Adipocyte (in vitro differentiated cells): ENCODE data around the gene CCNYL1.

Experiments
- DNase-seq: peaks from one replicate; pipeline ENCODE4 v3.0.0-alpha.2; 2015; ENCODE audit warnings: low read depth
- H3K27me3 ChIP-seq: replicated peaks from 2 replicates; pipeline ENCODE4 v1.7.0; 2013; ENCODE audit warnings: mild to moderate bottlenecking, low read length, moderate library complexity; ENCODE audit not compliant: control insufficient read depth, insufficient read depth
- H3K36me3 ChIP-seq: 2 replicates; pipeline ENCODE4 v1.7.0; 2013; ENCODE audit warnings: low read length, mild to moderate bottlenecking, moderate library complexity; ENCODE audit not compliant: control insufficient read depth, insufficient read depth, severe bottlenecking
- H3K4me1 ChIP-seq: 2 replicates; pipeline ENCODE4 v1.7.0; 2013; ENCODE audit warnings: mild to moderate bottlenecking, low read length, moderate library complexity; ENCODE audit not compliant: control insufficient read depth, insufficient read depth
- H3K4me3 ChIP-seq: 2 replicates; pipeline ENCODE4 v1.7.0; 2013; ENCODE audit warnings: mild to moderate bottlenecking, low read length, moderate library complexity
- H3K9ac ChIP-seq: 2 replicates; pipeline ENCODE4 v1.7.0; 2013; ENCODE audit warnings: mild to moderate bottlenecking, low read length, moderate library complexity
- H3K9me3 ChIP-seq: 2 replicates; pipeline ENCODE4 v1.7.0; 2013; ENCODE audit warnings: mild to moderate bottlenecking, low read length, moderate library complexity; ENCODE audit not compliant: control insufficient read depth

Gene CCNYL1

GRCh38 chr2:207782238-207783030 lies 71.0 kb downstream of the CCNYL1 start:
- Histone ChIP-seq H3K9ac (no peak overlapping the region), H3K36me3 (no peaks in the 10 kb centered on the region), H3K4me1 (peaks cover 4% of the 10 kb centered on the region), H3K4me3 (no peak overlapping the region), H3K27me3 (no peaks in the 10 kb centered on the region), H3K9me3 (no peaks in the 10 kb centered on the region)
- DNase-seq = no peak

- Histone ChIP-seq H3K9me3 (no peaks in the 10 kb centered on the region), H3K9ac (no peak overlapping the region), H3K4me1 (peaks cover 7% of the 10 kb centered on the region), H3K4me3 (no peak overlapping the region), H3K36me3 (no peaks in the 10 kb centered on the region), H3K27me3 (no peaks in the 10 kb centered on the region)
- DNase-seq = no peak
These were observed 72.1 kb downstream of the CCNYL1 start for GRCh38 chr2:207783514-207783913.

DNA sequence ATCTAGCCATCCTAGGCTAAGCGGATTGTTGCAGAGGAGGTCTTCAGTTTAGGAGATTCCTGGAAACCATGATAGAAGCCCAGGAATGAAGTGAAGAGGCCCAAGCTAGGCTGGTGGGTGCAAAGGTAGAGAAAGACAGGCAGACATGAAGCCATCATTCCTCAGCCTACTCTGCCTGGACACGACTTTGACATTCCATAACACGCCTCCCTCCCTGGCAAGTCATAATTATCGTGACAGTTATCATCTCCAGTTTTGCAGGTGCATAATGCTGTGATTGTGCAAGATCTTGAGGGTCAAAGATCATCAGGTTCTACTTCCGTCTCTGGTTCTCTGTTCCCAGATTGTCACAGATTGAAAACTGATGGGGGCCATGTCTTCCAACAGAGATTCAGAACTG lies 73.5 kb downstream of the CCNYL1 start:
- no peak overlapping the region for H3K9ac ChIP-seq
- no peak for DNase-seq
- H3K27me3 ChIP-seq = no peaks in the 10 kb centered on the region

GRCh38 chr2:207787017-207787416 lies 75.6 kb downstream of the CCNYL1 start:
- DNase-seq = no peak
- no peaks in the 10 kb centered on the region for H3K36me3 ChIP-seq
- no peak overlapping the region for H3K9ac ChIP-seq
- no peak overlapping the region for H3K4me3 ChIP-seq
- peaks cover 7% of the 10 kb centered on the region for H3K4me1 ChIP-seq
- H3K9me3 ChIP-seq = no peaks in the 10 kb centered on the region
- no peaks in the 10 kb centered on the region for H3K27me3 ChIP-seq

More for the DNA sequence above, 73.5 kb downstream of the CCNYL1 start:
- Histone ChIP-seq H3K4me3 (no peak overlapping the region), H3K9me3 (no peaks in the 10 kb centered on the region), H3K36me3 (no peaks in the 10 kb centered on the region), H3K4me1 (peaks cover 7% of the 10 kb centered on the region)

DNA sequence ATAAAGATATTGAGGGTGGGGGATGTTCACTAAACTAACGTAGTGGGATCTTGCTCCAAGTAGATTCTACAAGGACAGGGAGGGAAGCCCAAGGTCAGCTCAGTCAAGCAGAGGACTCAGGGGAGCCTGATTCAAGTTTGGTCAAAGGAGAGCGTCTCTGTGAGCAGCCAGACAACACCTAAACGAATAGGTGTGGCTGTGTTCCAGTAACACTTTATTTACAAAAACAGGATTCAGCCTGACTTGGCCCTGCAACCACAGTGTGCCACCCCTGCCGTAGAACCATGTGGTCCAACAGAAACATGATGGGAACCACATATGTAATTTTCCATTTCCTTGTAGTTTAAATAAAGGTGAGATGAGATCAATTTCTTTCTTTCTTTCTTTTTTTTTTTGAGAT lies 76.4 kb downstream of the CCNYL1 start:
- peaks cover 12% of the 10 kb centered on the region for H3K4me1 ChIP-seq
- H3K36me3 ChIP-seq = no peaks in the 10 kb centered on the region
- H3K4me3 ChIP-seq = no peak overlapping the region
- no peak for DNase-seq
- no peaks in the 10 kb centered on the region for H3K9me3 ChIP-seq
- no peaks in the 10 kb centered on the region for H3K27me3 ChIP-seq
- H3K9ac ChIP-seq = no peak overlapping the region

DNA sequence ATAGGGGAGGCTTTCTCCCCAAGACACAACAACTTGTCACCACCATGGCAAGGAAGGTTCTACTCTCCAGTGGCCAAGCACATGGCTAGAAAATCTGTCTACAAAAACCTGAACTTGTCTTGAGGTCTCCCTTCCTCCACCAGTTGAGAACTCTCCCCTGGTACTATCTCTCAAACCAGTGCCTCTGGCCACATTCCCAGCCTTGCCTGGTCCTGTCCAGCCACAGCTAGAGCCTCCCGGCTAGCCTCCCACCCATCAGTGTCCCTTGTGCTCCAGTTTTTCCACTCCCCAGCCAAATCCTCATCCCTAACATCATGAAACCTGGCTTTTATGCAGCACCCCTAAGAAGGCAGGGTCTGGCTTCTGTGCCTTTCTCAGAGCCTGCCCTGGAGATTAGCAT lies 79.5 kb downstream of the CCNYL1 start:
- H3K9ac ChIP-seq = no peak overlapping the region
- no peaks in the 10 kb centered on the region for H3K27me3 ChIP-seq
- H3K36me3 ChIP-seq = no peaks in the 10 kb centered on the region
- H3K9me3 ChIP-seq = no peaks in the 10 kb centered on the region
- DNase-seq = no peak
- no peak overlapping the region for H3K4me3 ChIP-seq
- H3K4me1 ChIP-seq = peaks cover 16% of the 10 kb centered on the region

DNA sequence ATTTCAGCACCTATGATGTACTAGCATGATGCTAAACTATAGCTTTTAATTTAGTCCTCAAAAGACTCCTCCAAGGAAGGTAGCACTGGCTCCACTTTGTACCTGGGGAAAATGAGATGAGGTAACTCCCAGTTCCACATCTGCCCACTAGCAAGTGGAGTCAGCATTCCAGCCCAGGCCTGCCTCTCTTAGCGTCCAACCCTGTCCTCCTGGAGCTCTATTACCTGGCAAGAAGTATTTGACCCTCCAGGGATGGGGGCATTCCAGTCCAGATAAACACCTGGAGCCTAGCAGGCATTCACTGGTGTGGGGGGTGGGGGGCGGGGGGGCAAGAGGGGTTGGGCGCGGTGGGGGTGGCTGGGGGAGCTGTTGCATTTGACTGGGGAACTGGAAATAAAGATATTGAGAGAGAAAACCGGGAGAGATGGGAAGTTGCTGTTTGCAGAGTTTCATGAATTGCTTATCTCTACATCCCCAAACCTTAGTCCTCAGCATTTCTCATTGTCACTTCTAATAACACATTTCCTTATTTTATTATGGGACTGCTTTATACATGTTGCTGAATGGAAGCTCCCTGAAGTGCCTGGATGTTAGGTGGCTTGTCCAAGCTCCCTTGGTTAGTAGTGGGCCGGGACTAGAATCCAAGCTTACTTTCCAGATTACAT lies 80.3 kb downstream of the CCNYL1 start:
- Histone ChIP-seq H3K4me1 (peaks cover 20% of the 10 kb centered on the region), H3K9me3 (no peaks in the 10 kb centered on the region), H3K4me3 (no peak overlapping the region), H3K27me3 (no peaks in the 10 kb centered on the region), H3K9ac (no peak overlapping the region), H3K36me3 (no peaks in the 10 kb centered on the region)
- no peak for DNase-seq

DNA sequence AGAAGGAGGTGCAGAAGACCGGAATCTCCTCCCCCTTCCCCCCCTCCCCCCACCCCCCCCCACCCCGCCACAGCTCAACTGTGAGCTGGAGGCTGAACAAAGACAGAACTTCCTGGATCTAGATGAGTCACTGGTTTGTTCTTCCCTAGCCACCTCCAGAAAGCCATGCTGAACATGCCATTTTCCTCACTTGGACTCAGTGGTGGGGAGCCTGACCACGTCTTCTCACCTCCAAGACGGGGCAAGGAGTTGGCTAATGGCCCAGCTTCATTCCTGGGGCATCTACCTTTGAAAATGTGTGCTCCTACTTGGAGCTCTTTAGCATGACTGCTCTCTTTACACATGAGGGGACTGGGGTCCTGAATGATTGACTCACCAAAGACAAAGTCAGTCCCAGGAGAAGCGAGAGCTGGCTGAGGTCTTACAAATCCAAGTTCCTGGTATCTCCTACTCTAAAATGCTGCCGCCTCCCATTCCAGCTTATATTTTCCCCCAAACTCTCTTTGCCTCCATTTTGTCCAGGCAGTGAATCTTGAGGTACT lies 80.9 kb downstream of the CCNYL1 start:
- H3K9ac ChIP-seq = no peak overlapping the region
- H3K36me3 ChIP-seq = no peaks in the 10 kb centered on the region
- no peaks in the 10 kb centered on the region for H3K27me3 ChIP-seq
- no peaks in the 10 kb centered on the region for H3K9me3 ChIP-seq
- peak; percentile 40 for DNase-seq
- H3K4me1 ChIP-seq = peaks cover 23% of the 10 kb centered on the region
- no peak overlapping the region for H3K4me3 ChIP-seq

DNA sequence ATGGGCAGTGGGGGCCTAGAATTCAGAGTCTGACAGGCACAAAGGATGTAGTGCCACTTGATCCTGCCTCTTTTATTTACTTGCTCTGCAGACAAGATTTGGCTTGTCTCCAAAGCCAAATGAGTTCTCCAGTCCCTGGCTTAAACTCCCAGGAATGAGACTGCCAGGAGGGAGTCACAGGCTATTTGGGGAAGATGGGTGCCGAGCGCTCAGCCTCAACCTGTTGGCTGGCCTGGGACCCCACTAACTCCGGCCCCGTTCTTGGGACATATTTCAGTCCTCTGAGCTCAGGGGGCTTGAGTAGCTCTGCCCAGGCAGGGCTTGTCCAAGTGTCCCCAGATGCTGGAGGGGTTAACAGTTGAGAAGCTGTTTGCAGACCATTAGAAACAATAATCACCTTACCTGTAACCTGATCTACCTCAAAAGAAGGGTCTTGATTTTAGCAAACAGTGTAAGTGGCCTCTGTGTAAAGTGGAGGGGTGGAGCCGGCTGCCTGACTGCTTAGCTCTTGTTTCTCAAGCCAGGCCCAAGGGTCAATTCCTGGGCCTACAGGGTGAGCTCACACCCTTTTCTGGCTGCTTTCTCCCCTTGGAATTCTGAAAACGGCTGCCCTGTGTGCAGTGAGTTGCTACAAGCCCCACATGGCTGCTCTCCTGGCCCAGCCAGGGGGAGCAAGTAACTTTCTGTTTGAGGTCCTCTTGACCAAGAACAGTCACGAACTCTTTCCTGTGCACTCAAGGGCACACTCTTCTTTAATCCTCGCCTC lies 85.3 kb downstream of the CCNYL1 start:
- Histone ChIP-seq H3K9ac (no peak overlapping the region), H3K36me3 (no peaks in the 10 kb centered on the region), H3K27me3 (no peaks in the 10 kb centered on the region), H3K4me1 (peaks cover 18% of the 10 kb centered on the region), H3K9me3 (no peaks in the 10 kb centered on the region), H3K4me3 (no peak overlapping the region)
- DNase-seq = peak; percentile 24

- no peak overlapping the region for H3K9ac ChIP-seq
- no peaks in the 10 kb centered on the region for H3K9me3 ChIP-seq
- H3K4me3 ChIP-seq = no peak overlapping the region
- DNase-seq = no peak
- no peaks in the 10 kb centered on the region for H3K27me3 ChIP-seq
- peaks cover 26% of the 10 kb centered on the region for H3K4me1 ChIP-seq
- H3K36me3 ChIP-seq = no peaks in the 10 kb centered on the region
These were observed 89.8 kb downstream of the CCNYL1 start for GRCh38 chr2:207801259-207801658.

DNA sequence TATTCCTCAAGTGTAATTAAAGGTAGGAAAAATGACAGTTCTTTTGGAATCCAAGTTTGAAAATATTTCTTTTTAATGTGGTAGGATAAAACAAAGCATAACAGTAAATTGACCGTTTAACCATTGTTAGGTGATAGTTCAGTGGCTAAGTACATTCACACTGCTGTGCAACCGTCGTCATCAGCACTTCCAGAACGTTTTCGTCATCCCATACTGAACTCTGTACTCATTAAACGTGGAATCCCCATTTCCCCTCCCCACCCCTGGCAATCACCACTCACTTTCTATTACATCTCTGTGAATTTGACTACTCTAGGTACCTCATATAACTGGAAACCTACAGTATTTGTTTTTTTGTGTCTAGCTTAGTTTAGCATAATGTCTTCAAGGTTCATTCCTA lies 91.2 kb downstream of the CCNYL1 start:
- Histone ChIP-seq H3K4me3 (no peak overlapping the region), H3K36me3 (no peaks in the 10 kb centered on the region), H3K27me3 (no peaks in the 10 kb centered on the region), H3K9ac (no peak overlapping the region), H3K4me1 (peaks cover 16% of the 10 kb centered on the region), H3K9me3 (no peaks in the 10 kb centered on the region)
- DNase-seq = no peak
